ENCODE results near the gene KNTC1. TPM values are rescaled to one million over a fixed set of nuclear protein-coding genes. Genes with fewer than 3 reads are reported as not detected.

Gene KNTC1
- total RNA-seq, 1 donor from 2014 or later, result 249 TPM

DNA sequence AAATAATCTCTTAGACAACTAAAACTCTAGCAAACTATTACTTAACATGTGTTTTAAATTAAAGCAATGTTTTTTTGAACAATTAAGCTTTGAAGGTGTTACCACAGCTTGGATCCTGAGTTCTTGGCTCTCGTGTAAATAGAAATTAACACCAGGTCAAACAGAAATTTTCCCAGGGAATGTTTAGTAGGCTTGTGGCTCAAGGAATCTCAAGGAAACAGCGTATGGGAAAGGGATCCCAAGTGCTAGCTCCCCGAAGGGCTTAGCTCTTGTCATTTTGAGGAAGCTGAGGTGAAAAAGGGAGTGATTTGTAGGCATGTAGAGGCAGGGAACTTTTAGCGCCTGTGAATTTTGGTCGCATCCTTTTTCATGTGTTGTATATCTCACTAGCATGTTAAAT lies 11.4 kb downstream of the KNTC1 start:
- Mint-ChIP-seq H3K4me1 (no peaks in the 10 kb centered on the region), H3K27me3 (ENCODE audit: insufficient read depth, low read depth) (no peaks in the 10 kb centered on the region), H3K27ac (no peak overlapping the region), H3K9me3 (no peaks in the 10 kb centered on the region), H3K4me3 (no peak overlapping the region), H3K36me3 (peaks cover 10% of the 10 kb centered on the region)
- H4K20me1 ChIP-seq (ENCODE audit: low read depth), result peaks cover 4% of the 10 kb centered on the region
- no peak overlapping the region for H3K4me3 ChIP-seq
- H3K9me3 ChIP-seq (ENCODE audit: low read depth), result no peaks in the 10 kb centered on the region
- H3K4me1 ChIP-seq, result no peaks in the 10 kb centered on the region
- H3K27me3 ChIP-seq, result no peaks in the 10 kb centered on the region
- no peak for DNase-seq (ENCODE audit: low spot score)
- H3K4me2 ChIP-seq, result no peak overlapping the region
- H3K9ac ChIP-seq, result no peak overlapping the region
- no peak overlapping the region for H3K27ac ChIP-seq
- TF ChIP-seq EZH2 (IDR thresholded peaks at IDR 0.05), result no peak
- TF ChIP-seq, protein P1, sequence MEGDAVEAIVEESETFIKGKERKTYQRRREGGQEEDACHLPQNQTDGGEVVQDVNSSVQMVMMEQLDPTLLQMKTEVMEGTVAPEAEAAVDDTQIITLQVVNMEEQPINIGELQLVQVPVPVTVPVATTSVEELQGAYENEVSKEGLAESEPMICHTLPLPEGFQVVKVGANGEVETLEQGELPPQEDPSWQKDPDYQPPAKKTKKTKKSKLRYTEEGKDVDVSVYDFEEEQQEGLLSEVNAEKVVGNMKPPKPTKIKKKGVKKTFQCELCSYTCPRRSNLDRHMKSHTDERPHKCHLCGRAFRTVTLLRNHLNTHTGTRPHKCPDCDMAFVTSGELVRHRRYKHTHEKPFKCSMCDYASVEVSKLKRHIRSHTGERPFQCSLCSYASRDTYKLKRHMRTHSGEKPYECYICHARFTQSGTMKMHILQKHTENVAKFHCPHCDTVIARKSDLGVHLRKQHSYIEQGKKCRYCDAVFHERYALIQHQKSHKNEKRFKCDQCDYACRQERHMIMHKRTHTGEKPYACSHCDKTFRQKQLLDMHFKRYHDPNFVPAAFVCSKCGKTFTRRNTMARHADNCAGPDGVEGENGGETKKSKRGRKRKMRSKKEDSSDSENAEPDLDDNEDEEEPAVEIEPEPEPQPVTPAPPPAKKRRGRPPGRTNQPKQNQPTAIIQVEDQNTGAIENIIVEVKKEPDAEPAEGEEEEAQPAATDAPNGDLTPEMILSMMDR (IDR thresholded peaks at IDR 0.05), result no peak
- H3K36me3 ChIP-seq, result peaks cover 6% of the 10 kb centered on the region
- H2AFZ ChIP-seq (replicated peaks), result no peak overlapping the region
- H3K79me2 ChIP-seq (ENCODE audit: low read depth), result peaks cover 24% of the 10 kb centered on the region
- H3F3A ChIP-seq (ENCODE audit: low read depth), result no peaks in the 10 kb centered on the region

DNA sequence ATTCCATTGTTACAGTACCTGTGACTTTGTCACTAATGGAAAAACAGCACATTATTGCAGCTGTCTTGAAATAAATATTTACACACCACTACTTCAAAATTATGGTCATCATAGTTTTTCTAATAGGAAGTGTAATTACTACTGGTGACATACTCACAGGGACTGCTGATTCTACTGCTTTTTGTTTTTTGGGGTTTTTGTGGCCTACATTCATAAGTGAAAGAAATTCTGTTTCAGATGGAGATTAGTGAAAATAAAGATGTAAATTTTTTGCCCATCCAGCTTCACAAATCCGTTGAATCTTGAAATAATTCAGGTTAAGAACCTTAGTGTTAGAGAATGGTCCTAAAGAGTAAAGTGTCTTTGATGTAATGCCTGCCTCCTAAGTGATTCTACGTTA lies 17.5 kb downstream of the KNTC1 start:
- TF ChIP-seq EZH2phosphoT487 (IDR thresholded peaks at IDR 0.05) (no peak), EZH2 (IDR thresholded peaks at IDR 0.05) (no peak)
- TF ChIP-seq, protein P1 (IDR thresholded peaks at IDR 0.05), result no peak
- Mint-ChIP-seq H3K27me3 (ENCODE audit: insufficient read depth, low read depth) (no peaks in the 10 kb centered on the region), H3K4me1 (no peaks in the 10 kb centered on the region), H3K36me3 (peaks cover 9% of the 10 kb centered on the region), H3K9me3 (no peaks in the 10 kb centered on the region), H3K4me3 (no peak overlapping the region), H3K27ac (no peak overlapping the region)
- no peak for DNase-seq (ENCODE audit: low spot score)
- peaks cover 3% of the 10 kb centered on the region for H3F3A ChIP-seq (ENCODE audit: low read depth)
- H3K36me3 ChIP-seq, result peaks cover 33% of the 10 kb centered on the region
- no peaks in the 10 kb centered on the region for H3K27me3 ChIP-seq
- H2AFZ ChIP-seq (replicated peaks), result no peak overlapping the region
- no peak overlapping the region for H3K9ac ChIP-seq
- H3K4me3 ChIP-seq, result no peak overlapping the region
- no peaks in the 10 kb centered on the region for H3K4me1 ChIP-seq
- H3K79me2 ChIP-seq (ENCODE audit: low read depth), result no peaks in the 10 kb centered on the region
- H4K20me1 ChIP-seq (ENCODE audit: low read depth), result no peaks in the 10 kb centered on the region
- no peaks in the 10 kb centered on the region for H3K9me3 ChIP-seq (ENCODE audit: low read depth)
- no peak overlapping the region for H3K27ac ChIP-seq
- no peak overlapping the region for H3K4me2 ChIP-seq

DNA sequence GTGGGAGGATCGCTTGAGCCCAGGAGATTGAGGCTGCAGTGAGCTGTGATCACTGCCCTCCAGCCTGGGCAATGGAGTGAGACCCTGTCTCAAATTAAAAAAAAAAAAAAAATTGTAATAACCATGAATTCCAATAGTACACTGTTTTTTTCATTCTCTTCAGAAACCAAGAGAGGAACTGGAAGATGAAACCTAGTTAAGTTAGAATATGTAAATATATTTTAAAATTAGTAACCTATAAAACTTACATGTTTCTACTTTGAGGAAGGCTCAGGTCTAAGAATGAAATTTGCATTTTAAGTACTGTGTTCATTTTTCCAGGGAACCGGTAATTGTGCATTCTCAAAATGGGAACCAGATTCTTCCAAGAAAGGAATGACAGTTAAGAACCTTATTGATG lies 18.8 kb downstream of the KNTC1 start:
- H3K27me3 ChIP-seq, result no peaks in the 10 kb centered on the region
- Mint-ChIP-seq H3K4me3 (no peak overlapping the region), H3K27me3 (ENCODE audit: insufficient read depth, low read depth) (no peaks in the 10 kb centered on the region), H3K27ac (no peak overlapping the region), H3K36me3 (peaks cover 16% of the 10 kb centered on the region), H3K9me3 (no peaks in the 10 kb centered on the region), H3K4me1 (no peaks in the 10 kb centered on the region)
- no peaks in the 10 kb centered on the region for H3K9me3 ChIP-seq (ENCODE audit: low read depth)
- H4K20me1 ChIP-seq (ENCODE audit: low read depth), result no peaks in the 10 kb centered on the region
- H3K79me2 ChIP-seq (ENCODE audit: low read depth), result no peaks in the 10 kb centered on the region
- H3K36me3 ChIP-seq, result peaks cover 42% of the 10 kb centered on the region
- no peaks in the 10 kb centered on the region for H3K4me1 ChIP-seq
- H2AFZ ChIP-seq (replicated peaks), result no peak overlapping the region
- no peak overlapping the region for H3K4me2 ChIP-seq
- H3F3A ChIP-seq (ENCODE audit: low read depth), result peaks cover 3% of the 10 kb centered on the region
- no peak overlapping the region for H3K4me3 ChIP-seq
- DNase-seq (ENCODE audit: low spot score), result no peak
- H3K9ac ChIP-seq, result no peak overlapping the region
- TF ChIP-seq EZH2 (IDR thresholded peaks at IDR 0.05) (no peak), EZH2phosphoT487 (IDR thresholded peaks at IDR 0.05) (no peak)
- TF ChIP-seq, protein P1 (IDR thresholded peaks at IDR 0.05), result no peak
- H3K27ac ChIP-seq, result no peak overlapping the region
